GM12874 (cell line): Measurements from ENCODE around the gene TRMT61B.

ENCODE experiments used
- CTCF ChIP-seq: IDR thresholded peaks from 2 replicates; pipeline ENCODE4 v1.5.1; 2011; ENCODE audit warnings: low read depth, mild to moderate bottlenecking, control low read depth, low read length, moderate library complexity; ENCODE audit not compliant: insufficient read depth

The TRMT61B gene

GRCh38 chr2:28895189-28895893, 25.2 kb upstream of the TRMT61B start:
- TF ChIP-seq CTCF: no peak

DNA sequence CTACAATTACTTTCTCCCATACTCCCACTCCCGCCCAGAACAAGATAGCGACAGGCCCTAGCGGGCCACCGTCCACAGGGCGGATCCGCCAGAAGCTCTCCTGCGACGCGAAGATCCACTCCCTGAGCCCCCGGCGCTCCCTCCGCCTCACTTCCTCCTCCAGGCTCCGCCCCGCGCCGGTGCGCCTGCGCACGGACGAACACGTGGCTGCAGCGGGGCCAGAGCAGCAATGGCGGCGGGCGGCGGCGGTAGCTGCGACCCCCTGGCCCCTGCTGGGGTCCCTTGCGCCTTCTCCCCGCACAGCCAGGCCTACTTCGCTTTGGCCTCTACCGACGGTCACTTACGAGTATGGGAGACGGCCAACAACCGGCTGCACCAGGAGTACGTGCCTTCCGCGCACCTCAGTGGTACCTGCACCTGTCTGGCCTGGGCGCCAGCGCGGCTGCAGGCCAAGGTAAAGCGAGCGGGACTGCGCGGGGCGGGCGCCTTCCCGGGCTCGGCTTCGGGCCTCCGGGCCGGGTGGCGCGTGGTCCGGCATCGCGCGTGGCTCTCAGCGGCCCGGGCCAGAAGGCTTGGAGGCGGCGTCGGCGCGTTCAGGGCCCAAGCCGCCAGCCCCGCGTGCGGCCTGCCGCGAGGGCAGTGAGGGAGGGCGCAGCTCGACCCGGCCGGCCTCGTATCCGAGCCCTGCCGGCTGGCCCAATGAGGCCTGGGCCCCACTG, 24.5 kb upstream of the TRMT61B start, which contains the start of gene WDR43:
Gene WDR43 (plus strand): TSS at position 198 of the 719 bp plus-strand sequence. CDS start 32 bp downstream, at position 230.
- no peak for TF ChIP-seq CTCF

GRCh38 chr2:28893488-28893887, 23.4 kb upstream of the TRMT61B start:
- no peak for TF ChIP-seq CTCF

DNA sequence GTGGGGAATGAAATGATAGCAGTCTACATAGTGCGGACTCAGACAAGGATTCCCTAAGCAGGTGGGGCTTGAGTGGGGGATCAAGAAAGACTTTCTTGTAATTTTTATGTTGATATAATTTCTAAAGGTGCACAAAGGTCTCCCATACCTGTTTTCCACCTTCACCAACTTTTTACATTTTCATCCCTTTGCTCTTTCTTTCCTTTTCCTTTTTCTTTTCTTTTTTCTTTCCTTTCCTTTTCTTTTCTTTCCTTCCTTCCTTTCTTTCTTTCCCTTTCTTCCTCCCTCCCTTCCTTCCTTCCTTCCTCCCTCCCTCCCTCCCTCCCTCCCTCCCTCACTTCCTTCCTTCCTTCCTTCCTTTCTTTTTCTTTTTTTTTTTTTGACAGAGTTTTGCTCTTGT, 10.1 kb upstream of the TRMT61B start:
- no peak for TF ChIP-seq CTCF

- TF ChIP-seq CTCF: no peak
These were observed 1.5 kb upstream of the TRMT61B start for GRCh38 chr2:28871620-28872019.

DNA sequence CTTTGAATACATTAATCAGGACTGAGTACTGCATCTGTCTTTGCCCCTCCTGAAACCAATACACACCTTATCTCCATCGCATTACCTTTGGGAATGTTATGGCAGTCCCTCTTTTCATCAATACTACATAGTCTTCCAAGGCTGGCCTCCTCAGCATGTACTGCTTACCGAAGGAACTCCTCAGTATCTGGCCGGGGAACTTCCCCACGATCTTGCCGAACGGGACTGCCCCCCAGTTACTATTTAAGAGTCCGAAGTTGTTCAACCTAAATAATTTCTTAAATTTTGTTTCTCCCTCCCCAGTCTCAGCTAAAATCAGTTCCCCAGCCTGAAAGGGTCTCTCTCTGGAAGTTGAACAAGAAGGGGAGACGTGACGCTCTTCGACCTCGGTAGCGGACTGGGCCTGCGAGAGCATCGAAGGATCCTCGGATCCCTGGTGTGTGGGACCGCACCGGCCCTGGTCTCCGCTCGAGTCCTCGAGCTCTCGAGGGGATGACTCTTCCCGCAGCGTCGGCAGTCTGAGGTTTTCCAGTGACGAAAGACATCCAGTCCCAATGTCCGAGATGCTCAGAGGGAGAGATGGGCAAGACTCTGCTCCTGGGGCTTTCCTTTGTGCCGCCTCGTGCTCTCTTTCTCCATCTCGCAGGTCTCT, 489 bp downstream of the TRMT61B start:
- TF ChIP-seq CTCF: no peak

DNA sequence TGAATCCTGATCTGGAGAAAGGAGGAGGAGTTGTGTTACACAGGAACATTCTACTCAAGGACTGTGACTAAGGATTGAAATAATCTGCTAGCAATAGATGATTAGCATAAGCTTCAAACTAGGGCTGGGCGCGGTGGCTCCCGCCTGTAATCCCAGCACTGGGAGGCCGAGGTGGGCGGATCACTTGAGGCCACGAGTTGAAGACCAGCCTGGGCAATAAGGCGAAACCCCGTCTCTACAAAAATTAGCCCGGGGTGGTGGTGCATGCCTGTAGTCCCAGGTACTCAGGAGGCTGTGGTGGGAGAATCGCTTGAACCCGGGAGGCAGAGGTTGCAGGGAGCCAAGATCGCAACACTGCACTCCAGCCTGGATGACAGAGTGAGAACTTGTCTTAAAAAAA, 1.5 kb downstream of the TRMT61B start:
- TF ChIP-seq CTCF: no peak
